Prostate gland (tissue), 2 donors: ENCODE measurements around the gene TMPRSS2. TPM values are rescaled to one million over a fixed set of nuclear protein-coding genes. Genes with fewer than 3 reads are reported as not detected.

ENCODE experiments used
- DNase-seq: peaks from one replicate; pipeline ENCODE4 v3.0.0-alpha.2; 2019; ENCODE audit warnings: low spot score
- H3K27ac ChIP-seq, 2 donors: fragments of 200-600 bp; sonication (generic); 2 replicates each; pipeline ENCODE4 v1.5.1; 2017 to 2019
- H3K27me3 ChIP-seq: fragments of 200-600 bp; sonication (generic); replicated peaks from 2 replicates; pipeline ENCODE4 v1.5.1; 2019; ENCODE audit not compliant: insufficient read depth
- H3K36me3 ChIP-seq, 2 donors: fragments of 200-600 bp; sonication (generic); 1 replicate in 1 of 2; 2 replicates in 1 of 2; pipeline versions ENCODE4 v1.5.1 to v1.8.1; 2017 to 2019
- H3K4me1 ChIP-seq: fragments of 200-600 bp; sonication (generic); replicated peaks from 2 replicates; pipeline ENCODE4 v1.5.1; 2019
- H3K4me3 ChIP-seq, 2 donors: fragments of 200-600 bp; sonication (generic); 2 replicates each; pipeline ENCODE4 v1.5.1; 2017 to 2019
- H3K9me3 ChIP-seq: fragments of 200-600 bp; sonication (generic); 2 replicates; pipeline ENCODE4 v1.5.1; 2017
- POLR2A ChIP-seq: fragments of 450-650 bp; IDR thresholded peaks from one replicate; pipeline ENCODE4 v1.6.1; 2016; ENCODE audit warnings: antibody characterized with exemption, mild to moderate bottlenecking
- POLR2AphosphoS5 ChIP-seq: sonication (generic); formaldehyde crosslinking; IDR thresholded peaks from one replicate; pipeline ENCODE4 v1.6.1; 2017; ENCODE audit warnings: antibody characterized with exemption
- WGBS: methylation state at CpG from one replicate; pipeline ENCODE4 v1.1.5; 2018; 5-methylcytosine and 5-hydroxymethylcytosine counted together
- intact Hi-C: fragments of 100-400 bp; cut with DNase I; formaldehyde crosslinking; loops from one replicate; pipeline ENCODE4 v1.14.2; 2022
- total RNA-seq, 2 donors: library from RNA; depleted of rRNA; stranded (reverse); fragments of >200 nt; gene quantifications; one replicate each; pipeline ENCODE4 v1.1.0, GENCODE V29; 2016
- TF ChIP-seq, protein P1 (sequence below), 4 experiments: fragments of 200-600 bp in 2 of 4; fragments of 450-650 bp in 2 of 4; sonication (generic) in 2 of 4; IDR thresholded peaks; 1 replicate in 3 of 4; 2 replicates in 1 of 4; pipeline ENCODE4 v1.5.1; 2016 to 2019; ENCODE audit warnings: antibody characterized with exemption in 4 of 4, mild to moderate bottlenecking in 2 of 4, moderate library complexity in 2 of 4

TMPRSS2 gene
- total RNA-seq, 2 donors from 2014 or later, result 336 to 786 TPM

DNA sequence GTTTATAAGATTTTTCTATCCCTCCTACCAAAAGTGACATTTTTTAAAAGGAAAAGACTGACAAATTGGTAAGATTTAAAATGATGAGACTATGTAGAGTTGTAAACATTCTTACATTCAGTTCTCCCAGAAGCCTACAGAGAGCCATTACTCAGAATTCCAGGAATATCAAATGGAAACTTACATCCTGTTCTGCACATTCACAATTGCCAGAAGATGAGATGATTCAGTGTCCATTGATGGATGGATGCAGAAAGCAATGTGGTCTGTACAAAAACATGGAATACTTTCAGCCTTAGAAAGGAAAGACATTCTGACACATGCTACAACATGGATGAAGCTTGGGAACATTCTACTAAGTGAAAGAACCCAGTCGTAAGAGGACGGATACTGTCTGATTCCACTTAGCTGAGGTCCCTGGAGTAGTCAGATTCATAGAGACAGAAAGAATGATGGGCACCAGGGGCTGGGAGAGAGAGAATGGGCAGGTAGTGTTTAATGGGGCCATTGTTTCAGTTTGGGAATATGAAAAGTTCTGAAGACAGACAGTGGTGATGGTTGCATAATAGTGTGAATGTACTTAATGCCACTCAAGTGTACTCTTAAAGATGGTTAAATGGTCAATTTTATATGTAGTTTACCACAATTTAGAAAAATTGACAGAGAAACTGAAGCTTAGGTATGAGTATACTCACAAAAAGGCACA, 65.3 kb downstream of the TMPRSS2 start:
- no peak overlapping the region for H3K27ac ChIP-seq
- no peaks in the 10 kb centered on the region for H3K9me3 ChIP-seq
- intact Hi-C loops, result no loop called here
- H3K4me3 ChIP-seq, result no peak overlapping the region
- no peaks in the 10 kb centered on the region for H3K4me1 ChIP-seq
- no peak for TF ChIP-seq POLR2A
- TF ChIP-seq, protein P1, sequence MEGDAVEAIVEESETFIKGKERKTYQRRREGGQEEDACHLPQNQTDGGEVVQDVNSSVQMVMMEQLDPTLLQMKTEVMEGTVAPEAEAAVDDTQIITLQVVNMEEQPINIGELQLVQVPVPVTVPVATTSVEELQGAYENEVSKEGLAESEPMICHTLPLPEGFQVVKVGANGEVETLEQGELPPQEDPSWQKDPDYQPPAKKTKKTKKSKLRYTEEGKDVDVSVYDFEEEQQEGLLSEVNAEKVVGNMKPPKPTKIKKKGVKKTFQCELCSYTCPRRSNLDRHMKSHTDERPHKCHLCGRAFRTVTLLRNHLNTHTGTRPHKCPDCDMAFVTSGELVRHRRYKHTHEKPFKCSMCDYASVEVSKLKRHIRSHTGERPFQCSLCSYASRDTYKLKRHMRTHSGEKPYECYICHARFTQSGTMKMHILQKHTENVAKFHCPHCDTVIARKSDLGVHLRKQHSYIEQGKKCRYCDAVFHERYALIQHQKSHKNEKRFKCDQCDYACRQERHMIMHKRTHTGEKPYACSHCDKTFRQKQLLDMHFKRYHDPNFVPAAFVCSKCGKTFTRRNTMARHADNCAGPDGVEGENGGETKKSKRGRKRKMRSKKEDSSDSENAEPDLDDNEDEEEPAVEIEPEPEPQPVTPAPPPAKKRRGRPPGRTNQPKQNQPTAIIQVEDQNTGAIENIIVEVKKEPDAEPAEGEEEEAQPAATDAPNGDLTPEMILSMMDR (IDR thresholded peaks at IDR 0.05), result no peak
- no peak for TF ChIP-seq POLR2AphosphoS5
- WGBS, result 94% methylated on average over 2 of the region's 2 CpGs
- H3K36me3 ChIP-seq, result no peaks in the 10 kb centered on the region
- no peaks in the 10 kb centered on the region for H3K27me3 ChIP-seq
- DNase-seq, result no peak

DNA sequence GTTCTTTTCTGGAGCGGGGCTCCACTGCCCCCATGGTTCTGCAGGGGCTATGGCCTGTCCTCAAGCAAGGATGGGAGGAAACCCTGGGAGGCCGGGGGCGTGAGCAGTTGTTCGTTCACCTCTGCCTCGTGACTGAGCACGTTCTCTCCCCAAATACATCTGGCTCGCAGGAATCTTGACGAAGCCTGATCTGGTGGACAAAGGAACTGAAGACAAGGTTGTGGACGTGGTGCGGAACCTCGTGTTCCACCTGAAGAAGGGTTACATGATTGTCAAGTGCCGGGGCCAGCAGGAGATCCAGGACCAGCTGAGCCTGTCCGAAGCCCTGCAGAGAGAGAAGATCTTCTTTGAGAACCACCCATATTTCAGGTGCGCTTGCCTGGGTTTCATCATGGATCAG, 66.4 kb downstream of the TMPRSS2 start:
- WGBS, result 94% methylated on average over 14 of the region's 14 CpGs
- Histone ChIP-seq H3K9me3 (no peaks in the 10 kb centered on the region), H3K4me1 (no peaks in the 10 kb centered on the region), H3K4me3 (no peak overlapping the region), H3K27me3 (no peaks in the 10 kb centered on the region), H3K36me3 (no peaks in the 10 kb centered on the region), H3K27ac (no peak overlapping the region)
- intact Hi-C loops, result no loop called here
- TF ChIP-seq, protein P1 (IDR thresholded peaks at IDR 0.05), result no peak
- TF ChIP-seq POLR2AphosphoS5, result no peak
- TF ChIP-seq POLR2A, result no peak
- DNase-seq, result no peak

DNA sequence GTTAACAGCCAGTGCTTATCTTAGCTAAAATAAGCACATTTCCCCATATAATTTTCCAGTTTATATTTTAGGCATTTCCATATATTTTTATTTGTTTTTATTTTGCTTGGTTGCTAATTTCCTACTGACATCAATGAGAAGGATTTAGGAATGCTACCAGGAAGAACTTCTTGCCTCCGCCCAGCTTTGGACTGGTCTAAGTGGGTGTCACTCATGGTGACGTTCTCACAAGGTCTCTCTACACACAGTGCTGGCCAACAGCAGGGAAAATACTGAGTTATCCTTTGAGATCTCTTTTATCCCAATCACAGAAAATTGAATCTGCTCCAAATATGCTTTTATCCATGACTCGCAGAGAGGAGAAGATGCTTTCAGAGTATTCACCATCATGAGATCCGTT, 68.7 kb downstream of the TMPRSS2 start:
- no peak overlapping the region for H3K4me3 ChIP-seq
- no peaks in the 10 kb centered on the region for H3K9me3 ChIP-seq
- no peaks in the 10 kb centered on the region for H3K36me3 ChIP-seq
- intact Hi-C loops, result no loop called here
- H3K4me1 ChIP-seq, result no peaks in the 10 kb centered on the region
- TF ChIP-seq, protein P1 (IDR thresholded peaks at IDR 0.05), result no peak
- TF ChIP-seq POLR2AphosphoS5, result no peak
- no peaks in the 10 kb centered on the region for H3K27me3 ChIP-seq
- WGBS, result 54% methylated on average over 4 of the region's 4 CpGs
- DNase-seq, result no peak
- H3K27ac ChIP-seq, result no peak overlapping the region

DNA sequence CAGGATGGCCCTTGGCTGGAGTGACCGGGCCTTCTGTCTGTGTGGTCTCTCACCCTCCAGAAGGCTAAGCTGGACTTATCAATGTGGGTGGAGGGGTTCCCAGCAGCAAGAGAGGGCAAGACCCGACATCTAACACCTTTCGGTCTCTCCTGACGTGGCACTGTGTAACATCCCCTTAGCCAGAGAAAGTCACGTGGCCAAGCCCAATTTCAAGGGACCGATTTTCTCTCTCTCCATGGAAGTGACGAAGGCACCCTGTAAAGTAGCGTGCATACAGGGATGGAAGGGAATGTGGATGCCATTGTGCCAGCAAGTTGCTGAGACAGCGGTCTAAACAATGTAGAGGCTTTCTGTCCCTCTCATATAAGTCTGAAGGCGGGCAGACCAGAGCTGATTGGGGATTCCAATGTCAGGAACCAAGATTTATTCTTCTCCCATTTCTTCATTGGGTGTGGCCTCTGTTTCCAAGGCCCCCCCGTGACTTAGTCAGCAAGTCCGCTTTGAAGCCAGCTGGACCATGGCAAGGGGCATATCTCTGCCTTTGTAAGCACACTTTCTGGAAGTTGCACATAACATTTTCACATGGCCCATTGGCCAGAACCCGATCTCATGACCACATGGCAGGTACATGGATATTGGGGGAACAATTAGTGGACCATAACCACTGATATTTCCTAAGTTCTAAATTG, 69.4 kb downstream of the TMPRSS2 start:
- 89% methylated on average over 13 of the region's 13 CpGs for WGBS
- no peaks in the 10 kb centered on the region for H3K36me3 ChIP-seq
- intact Hi-C loops, result no loop called here

More for the DNA sequence above, 69.4 kb downstream of the TMPRSS2 start:
- H3K4me1 ChIP-seq, result no peaks in the 10 kb centered on the region
- no peaks in the 10 kb centered on the region for H3K9me3 ChIP-seq
- TF ChIP-seq POLR2AphosphoS5 (no peak), POLR2A (no peak)
- TF ChIP-seq, protein P1 (IDR thresholded peaks at IDR 0.05), result no peak
- no peak overlapping the region for H3K27ac ChIP-seq
- no peak for DNase-seq
- no peak overlapping the region for H3K4me3 ChIP-seq
- no peaks in the 10 kb centered on the region for H3K27me3 ChIP-seq
